GM10248 (cell line): ENCODE measurements around the gene KIF4A.

Source experiments
- CTCF ChIA-PET: fragments of 300-600 bp; sonication (Branson Sonifier 250); formaldehyde crosslinking; extraction: SDS; loops from one replicate; lab custom pipeline; 2021; ENCODE audit warnings: antibody characterized with exemption; lab: Yijun Ruan, JAX
- POLR2A ChIA-PET: fragments of 350-650 bp; sonication (Branson Sonifier 250); formaldehyde crosslinking; extraction: SDS; loops from one replicate; lab custom pipeline; 2020; ENCODE audit warnings: antibody characterized with exemption; lab: Yijun Ruan, JAX
- DNase-seq: peaks from one replicate; pipeline ENCODE4 v3.0.0; 2012; ENCODE audit errors: extremely low spot score
- CTCF ChIP-seq: IDR thresholded peaks from 2 replicates; pipeline ENCODE4 v1.5.1; 2012; ENCODE audit warnings: mild to moderate bottlenecking, low read depth; ENCODE audit errors: extremely low read depth, missing control alignments, control extremely low read depth

KIF4A gene

GRCh38 chrX:70444326-70444945 lies 154.5 kb downstream of the KIF4A start, which contains the start of gene DLG3:
TSS of gene DLG3 (plus strand) at chrX:70444835. CDS start at chrX:70445202, 367 bp downstream.
- peak; percentile 10 for DNase-seq
- CTCF ChIA-PET, result interaction anchor here (1.4 to 2.8 kb wide), 4 partner anchors 7 to 11 kb away, joined by 6 to 15 read pairs (median 10); no protein-coding TSS in a partner anchor
- TF ChIP-seq CTCF, result no peak
- POLR2A ChIA-PET, result no interaction called here

DNA sequence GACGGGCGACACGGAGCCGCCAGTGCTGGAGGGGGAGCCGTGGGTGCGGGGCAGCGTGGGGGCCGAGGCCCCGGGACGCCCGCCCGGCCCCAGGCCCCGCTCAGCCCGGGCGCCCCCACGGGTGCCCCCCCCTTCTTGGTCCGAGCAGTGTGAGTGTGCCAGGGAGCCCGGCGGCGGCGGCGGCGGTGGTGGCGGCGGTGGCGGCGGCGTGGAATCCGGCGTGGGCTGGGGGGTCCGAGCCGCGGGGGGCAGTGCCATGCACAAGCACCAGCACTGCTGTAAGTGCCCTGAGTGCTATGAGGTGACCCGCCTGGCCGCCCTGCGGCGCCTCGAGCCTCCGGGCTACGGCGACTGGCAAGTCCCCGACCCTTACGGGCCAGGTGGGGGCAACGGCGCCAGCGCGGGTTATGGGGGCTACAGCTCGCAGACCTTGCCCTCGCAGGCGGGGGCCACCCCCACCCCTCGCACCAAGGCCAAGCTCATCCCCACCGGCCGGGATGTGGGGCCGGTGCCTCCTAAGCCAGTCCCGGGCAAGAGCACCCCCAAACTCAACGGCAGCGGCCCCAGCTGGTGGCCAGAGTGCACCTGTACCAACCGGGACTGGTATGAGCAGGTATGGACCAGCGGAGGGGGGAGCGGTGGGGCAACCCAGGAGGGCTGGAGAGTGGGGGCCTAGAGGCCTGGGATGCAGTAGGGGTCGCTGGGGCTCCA lies 155.2 kb downstream of the KIF4A start:
- ChIA-PET POLR2A (no interaction called here), CTCF (interaction anchor here (1.4 to 2.8 kb wide), 3 partner anchors 9 to 12 kb away, joined by 6 to 15 read pairs (median 9); no protein-coding TSS in a partner anchor)
- TF ChIP-seq CTCF, result no peak
- DNase-seq, result peak; percentile 6

DNA sequence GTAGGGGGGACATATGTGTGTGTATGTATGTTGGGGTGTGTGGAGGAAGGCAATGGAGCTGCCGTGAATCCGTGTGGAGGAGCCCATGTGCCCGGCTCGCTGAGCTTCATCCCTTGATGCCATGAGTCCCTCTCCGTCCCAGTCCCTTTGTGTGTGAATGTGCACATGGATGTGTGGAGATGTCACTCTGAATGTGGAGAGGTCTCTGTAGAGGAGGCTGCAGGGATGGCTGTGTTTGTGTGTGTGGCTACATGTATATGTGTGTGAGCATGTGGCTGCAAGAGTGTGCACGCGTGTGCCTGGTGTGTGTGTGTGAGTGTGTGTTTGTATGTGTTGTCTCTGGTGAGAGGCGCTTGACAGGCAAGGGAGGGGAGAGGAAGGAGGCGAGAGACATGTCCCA lies 156.0 kb downstream of the KIF4A start:
- TF ChIP-seq CTCF, result no peak
- POLR2A ChIA-PET, result no interaction called here
- DNase-seq, result no peak
- CTCF ChIA-PET, result interaction anchor here (1.2 to 1.4 kb wide), 2 partner anchors 10 to 12 kb away, joined by 3 to 4 read pairs; no protein-coding TSS in a partner anchor

- ChIA-PET POLR2A (no interaction called here), CTCF (interaction anchor here (1.2 to 1.4 kb wide), 2 partner anchors 11 to 13 kb away, joined by 3 to 4 read pairs; no protein-coding TSS in a partner anchor)
- no peak for TF ChIP-seq CTCF
- DNase-seq, result no peak
Measured at GRCh38 chrX:70446380-70447350, 156.8 kb downstream of the KIF4A start.

GRCh38 chrX:70449457-70449966 lies 159.6 kb downstream of the KIF4A start:
- no peak for TF ChIP-seq CTCF
- DNase-seq, result no peak
- POLR2A ChIA-PET, result no interaction called here
- CTCF ChIA-PET, result no interaction called here

GRCh38 chrX:70452143-70452733 lies 162.3 kb downstream of the KIF4A start:
- peak; percentile 56 for TF ChIP-seq CTCF
- POLR2A ChIA-PET, result no interaction called here
- DNase-seq, result peak; percentile 67
- CTCF ChIA-PET, result interaction anchor here (0.8 to 2.9 kb wide), 11 partner anchors 9 to 264 kb away, joined by 3 to 14 read pairs (median 4); no protein-coding TSS in a partner anchor
